ENCODE results near the gene SEBOX.
"Not testable (repeated sequence)": the region's sequence is repeated elsewhere in the genome, so short reads cannot be mapped to it uniquely, and the experiment has no call there.

Gene SEBOX

GRCh38 chr17:28348979-28349378, 16.0 kb downstream of the SEBOX start:
- Histone ChIP-seq H2AFZ (ENCODE audit: low read depth, low read length) (no peak overlapping the region), H3K27me3 (ENCODE audit: insufficient read depth, low read length) (no peaks in the 10 kb centered on the region), H3K36me3 (ENCODE audit: insufficient read depth, low read length) (peaks cover 83% of the 10 kb centered on the region), H3K4me1 (ENCODE audit: insufficient read depth, low read length) (peaks cover 25% of the 10 kb centered on the region), H3K4me3 (ENCODE audit: low read length) (no peak overlapping the region), H3K9me3 (ENCODE audit: low read length) (no peaks in the 10 kb centered on the region)

- Histone ChIP-seq H3K36me3 (ENCODE audit: insufficient read depth, low read length) (peaks cover 84% of the 10 kb centered on the region), H3K4me1 (ENCODE audit: insufficient read depth, low read length) (peaks cover 25% of the 10 kb centered on the region), H2AFZ (ENCODE audit: low read depth, low read length) (no peak overlapping the region), H3K4me3 (ENCODE audit: low read length) (no peak overlapping the region), H3K9me3 (ENCODE audit: low read length) (no peaks in the 10 kb centered on the region), H3K27me3 (ENCODE audit: insufficient read depth, low read length) (no peaks in the 10 kb centered on the region)
Observed at GRCh38 chr17:28347261-28347891, 17.6 kb downstream of the SEBOX start.

GRCh38 chr17:28346746-28347246, 18.2 kb downstream of the SEBOX start:
- no peaks in the 10 kb centered on the region for H3K27me3 ChIP-seq (ENCODE audit: insufficient read depth, low read length)
- H3K4me3 ChIP-seq (ENCODE audit: low read length): no peak overlapping the region
- H2AFZ ChIP-seq (ENCODE audit: low read depth, low read length): no peak overlapping the region
- H3K36me3 ChIP-seq (ENCODE audit: insufficient read depth, low read length): peaks cover 87% of the 10 kb centered on the region
- no peaks in the 10 kb centered on the region for H3K9me3 ChIP-seq (ENCODE audit: low read length)
- H3K4me1 ChIP-seq (ENCODE audit: insufficient read depth, low read length): peaks cover 25% of the 10 kb centered on the region

GRCh38 chr17:28346199-28346580, 18.8 kb downstream of the SEBOX start:
- Histone ChIP-seq H3K4me1 (ENCODE audit: insufficient read depth, low read length) (peaks cover 25% of the 10 kb centered on the region), H3K9me3 (ENCODE audit: low read length) (no peaks in the 10 kb centered on the region), H3K36me3 (ENCODE audit: insufficient read depth, low read length) (peaks cover 87% of the 10 kb centered on the region), H3K4me3 (ENCODE audit: low read length) (no peak overlapping the region), H2AFZ (ENCODE audit: low read depth, low read length) (no peak overlapping the region), H3K27me3 (ENCODE audit: insufficient read depth, low read length) (no peaks in the 10 kb centered on the region)

- no peaks in the 10 kb centered on the region for H3K9me3 ChIP-seq (ENCODE audit: low read length)
- H3K27me3 ChIP-seq (ENCODE audit: insufficient read depth, low read length): no peaks in the 10 kb centered on the region
- H3K4me1 ChIP-seq (ENCODE audit: insufficient read depth, low read length): peaks cover 25% of the 10 kb centered on the region
- H2AFZ ChIP-seq (ENCODE audit: low read depth, low read length): no peak overlapping the region
- no peak overlapping the region for H3K4me3 ChIP-seq (ENCODE audit: low read length)
- peaks cover 87% of the 10 kb centered on the region for H3K36me3 ChIP-seq (ENCODE audit: insufficient read depth, low read length)
Observed at GRCh38 chr17:28345419-28346198, 19.4 kb downstream of the SEBOX start.

- H2AFZ ChIP-seq (ENCODE audit: low read depth, low read length): no peak overlapping the region
Observed at GRCh38 chr17:28344435-28344901, 20.5 kb downstream of the SEBOX start.

GRCh38 chr17:28344011-28344410, 21.0 kb downstream of the SEBOX start:
- Histone ChIP-seq H3K4me3 (ENCODE audit: low read length) (no peak overlapping the region), H3K27me3 (ENCODE audit: insufficient read depth, low read length) (no peaks in the 10 kb centered on the region), H3K36me3 (ENCODE audit: insufficient read depth, low read length) (peaks cover 89% of the 10 kb centered on the region), H3K9me3 (ENCODE audit: low read length) (no peaks in the 10 kb centered on the region), H2AFZ (ENCODE audit: low read depth, low read length) (no peak overlapping the region), H3K4me1 (ENCODE audit: insufficient read depth, low read length) (peaks cover 25% of the 10 kb centered on the region)

More at GRCh38 chr17:28344435-28344901, 20.5 kb downstream of the SEBOX start:
- Histone ChIP-seq H3K4me1 (ENCODE audit: insufficient read depth, low read length) (peaks cover 25% of the 10 kb centered on the region), H3K9me3 (ENCODE audit: low read length) (no peaks in the 10 kb centered on the region), H3K36me3 (ENCODE audit: insufficient read depth, low read length) (peaks cover 87% of the 10 kb centered on the region), H3K4me3 (ENCODE audit: low read length) (no peak overlapping the region), H3K27me3 (ENCODE audit: insufficient read depth, low read length) (no peaks in the 10 kb centered on the region)

GRCh38 chr17:28343491-28343932, 21.5 kb downstream of the SEBOX start:
- peaks cover 84% of the 10 kb centered on the region for H3K36me3 ChIP-seq (ENCODE audit: insufficient read depth, low read length)
- H2AFZ ChIP-seq (ENCODE audit: low read depth, low read length): no peak overlapping the region
- no peaks in the 10 kb centered on the region for H3K9me3 ChIP-seq (ENCODE audit: low read length)
- H3K4me3 ChIP-seq (ENCODE audit: low read length): no peak overlapping the region
- peaks cover 25% of the 10 kb centered on the region for H3K4me1 ChIP-seq (ENCODE audit: insufficient read depth, low read length)
- no peaks in the 10 kb centered on the region for H3K27me3 ChIP-seq (ENCODE audit: insufficient read depth, low read length)

GRCh38 chr17:28342313-28342712, 22.7 kb downstream of the SEBOX start:
- H2AFZ ChIP-seq (ENCODE audit: low read depth, low read length): no peak overlapping the region
- H3K36me3 ChIP-seq (ENCODE audit: insufficient read depth, low read length): peaks cover 73% of the 10 kb centered on the region
- H3K4me3 ChIP-seq (ENCODE audit: low read length): no peak overlapping the region
- H3K4me1 ChIP-seq (ENCODE audit: insufficient read depth, low read length): peaks cover 21% of the 10 kb centered on the region
- H3K27me3 ChIP-seq (ENCODE audit: insufficient read depth, low read length): no peaks in the 10 kb centered on the region
- H3K9me3 ChIP-seq (ENCODE audit: low read length): no peaks in the 10 kb centered on the region

GRCh38 chr17:28341516-28341915, 23.5 kb downstream of the SEBOX start:
- Histone ChIP-seq H2AFZ (ENCODE audit: low read depth, low read length) (no peak overlapping the region), H3K9me3 (ENCODE audit: low read length) (no peaks in the 10 kb centered on the region), H3K4me1 (ENCODE audit: insufficient read depth, low read length) (peaks cover 18% of the 10 kb centered on the region), H3K4me3 (ENCODE audit: low read length) (no peak overlapping the region), H3K36me3 (ENCODE audit: insufficient read depth, low read length) (peaks cover 65% of the 10 kb centered on the region), H3K27me3 (ENCODE audit: insufficient read depth, low read length) (no peaks in the 10 kb centered on the region)

GRCh38 chr17:28340374-28340773, 24.6 kb downstream of the SEBOX start:
- H3K27me3 ChIP-seq (ENCODE audit: insufficient read depth, low read length): no peaks in the 10 kb centered on the region
- H3K9me3 ChIP-seq (ENCODE audit: low read length): no peaks in the 10 kb centered on the region
- peaks cover 8% of the 10 kb centered on the region for H3K4me1 ChIP-seq (ENCODE audit: insufficient read depth, low read length)
- H3K36me3 ChIP-seq (ENCODE audit: insufficient read depth, low read length): peaks cover 56% of the 10 kb centered on the region
- no peak overlapping the region for H3K4me3 ChIP-seq (ENCODE audit: low read length)
- H2AFZ ChIP-seq (ENCODE audit: low read depth, low read length): no peak overlapping the region

GRCh38 chr17:28339431-28339830, 25.6 kb downstream of the SEBOX start:
- Histone ChIP-seq H3K36me3 (ENCODE audit: insufficient read depth, low read length) (peaks cover 49% of the 10 kb centered on the region), H3K4me3 (ENCODE audit: low read length) (no peak overlapping the region), H2AFZ (ENCODE audit: low read depth, low read length) (no peak overlapping the region), H3K9me3 (ENCODE audit: low read length) (no peaks in the 10 kb centered on the region), H3K27me3 (ENCODE audit: insufficient read depth, low read length) (no peaks in the 10 kb centered on the region), H3K4me1 (ENCODE audit: insufficient read depth, low read length) (peaks cover 11% of the 10 kb centered on the region)

- not testable (repeated sequence) for H3K27me3 ChIP-seq (ENCODE audit: insufficient read depth, low read length); H3K4me3 ChIP-seq (ENCODE audit: low read length); H3K9me3 ChIP-seq (ENCODE audit: low read length); H2AFZ ChIP-seq (ENCODE audit: low read depth, low read length)
- peaks cover 43% of the 10 kb centered on the region for H3K36me3 ChIP-seq (ENCODE audit: insufficient read depth, low read length)
- H3K4me1 ChIP-seq (ENCODE audit: insufficient read depth, low read length): peaks cover 18% of the 10 kb centered on the region
Observed at GRCh38 chr17:28338769-28339212, 26.2 kb downstream of the SEBOX start.

Data from neuron (in vitro differentiated cells).